Right ventricle myocardium superior (tissue), 1 donor: ENCODE data around the gene HCST. TPM values are rescaled to one million over a fixed set of nuclear protein-coding genes. Genes with fewer than 3 reads are reported as not detected.

Experiments used
- ATAC-seq: fragments of 200-7000 bp; cut with Tn5 transposase; one replicate; pipeline ENCODE4 v1.9.1; 2020; ENCODE audit warnings: mild to moderate bottlenecking; ENCODE audit not compliant: poor library complexity
- DNase-seq: peaks from one replicate; pipeline ENCODE4 v3.0.0-alpha.2; 2020
- intact Hi-C: fragments of 100-400 bp; cut with DNase I; formaldehyde crosslinking; loops from one replicate; pipeline ENCODE4 v1.11.2; 2022
- total RNA-seq: library from RNA; stranded (reverse); fragmentation: NEBNext Ultra II Directional; extraction: Animal tissue kit (Norgen Biotek cat#: 25700); gene quantifications from one replicate; pipeline ENCODE4 v1.2.1, GENCODE V29; 2021
- donor health status: DM: no; HTN: yes; CAD: no; lungs with severe emphysema.

The HCST gene
- total RNA-seq, 1 donor from 2014 or later, result 4.1 TPM

- DNase-seq (no peak), ATAC-seq (no peak)
- intact Hi-C loops, result no loop called here
These were observed 26.2 kb downstream of the HCST start for GRCh38 chr19:35928507-35928906.

- intact Hi-C loops, result loop anchor here (5.0 to 10.0 kb wide), 3 partner anchors 48 to 215 kb away; partner anchors contain the start of genes HSPB6, KMT2B and PROSER3
- DNase-seq, result no peak
- ATAC-seq, result no peak
These were observed 27.5 kb downstream of the HCST start for GRCh38 chr19:35929876-35930275.

GRCh38 chr19:35931161-35931873 is 29.0 kb downstream of the HCST start:
- DNase-seq (peak; percentile 99), ATAC-seq (peak; percentile 99)
- intact Hi-C loops, result loop anchor here (5.0 to 10.0 kb wide), 3 partner anchors 49 to 217 kb away; partner anchors contain the start of genes HSPB6, KMT2B and PROSER3

- intact Hi-C loops, result loop anchor here (5.0 to 10.0 kb wide), 3 partner anchors 50 to 217 kb away; partner anchors contain the start of genes HSPB6, KMT2B and PROSER3
- DNase-seq (no peak), ATAC-seq (no peak)
These were observed 29.5 kb downstream of the HCST start for GRCh38 chr19:35931874-35932202.

GRCh38 chr19:35932291-35932936 is 30.1 kb downstream of the HCST start:
- DNase-seq (no peak), ATAC-seq (no peak)
- intact Hi-C loops, result loop anchor here (5.0 to 10.0 kb wide), 3 partner anchors 50 to 218 kb away; partner anchors contain the start of genes HSPB6, KMT2B and PROSER3

GRCh38 chr19:35935911-35936737 is 33.8 kb downstream of the HCST start, which contains the start of gene LRFN3:
LRFN3 (plus strand) TSS chr19:35936374; CDS start chr19:35939426, 3,052 bp downstream.
- intact Hi-C loops, result loop anchor here (10.0 kb wide), 1 partner anchor 221 kb away; the partner anchor contains the start of gene KMT2B
- DNase-seq (peak; percentile 87), ATAC-seq (peak; percentile 60)

- intact Hi-C loops, result loop anchor here (10.0 kb wide), 1 partner anchor 222 kb away; the partner anchor contains the start of gene KMT2B
- ATAC-seq (no peak), DNase-seq (no peak)
These were observed 34.5 kb downstream of the HCST start for GRCh38 chr19:35936738-35937268.

GRCh38 chr19:35937345-35938281 is 35.3 kb downstream of the HCST start:
- ATAC-seq, result no peak
- intact Hi-C loops, result loop anchor here (10.0 kb wide), 1 partner anchor 223 kb away; the partner anchor contains the start of gene KMT2B
- DNase-seq, result no peak

GRCh38 chr19:35938282-35939224 is 36.2 kb downstream of the HCST start:
- DNase-seq (no peak), ATAC-seq (no peak)
- intact Hi-C loops, result loop anchor here (10.0 kb wide), 1 partner anchor 224 kb away; the partner anchor contains the start of gene KMT2B

GRCh38 chr19:35939307-35940077 is 37.2 kb downstream of the HCST start:
- ATAC-seq (no peak), DNase-seq (no peak)
- intact Hi-C loops, result loop anchor here (10.0 kb wide), 1 partner anchor 225 kb away; the partner anchor contains the start of gene KMT2B

- intact Hi-C loops, result no loop called here
- DNase-seq (no peak), ATAC-seq (no peak)
These were observed 37.9 kb downstream of the HCST start for GRCh38 chr19:35940078-35940775.

GRCh38 chr19:35940839-35941238 is 38.5 kb downstream of the HCST start:
- no peak for DNase-seq
- no peak for ATAC-seq
- intact Hi-C loops, result no loop called here

GRCh38 chr19:35942235-35942634 is 39.9 kb downstream of the HCST start:
- no peak for ATAC-seq

GRCh38 chr19:35943321-35944301 is 41.3 kb downstream of the HCST start:
- DNase-seq (no peak), ATAC-seq (no peak)
- intact Hi-C loops, result no loop called here

More at GRCh38 chr19:35942235-35942634, 39.9 kb downstream of the HCST start:
- DNase-seq, result no peak
- intact Hi-C loops, result no loop called here
